ENCODE results near the gene CA10. TPM values are rescaled to one million over a fixed set of nuclear protein-coding genes. Genes with fewer than 3 reads are reported as not detected.

CA10 gene
- total and polyA plus RNA-seq, 2 donors (not counting 1 experiment from before 2014, with no cell fraction given) = not detected

GRCh38 chr17:51830451-51830850 lies 328.1 kb downstream of the CA10 start:
- Histone ChIP-seq H3K36me3 (ENCODE audit: control insufficient read depth, insufficient read depth, low read length) (no peaks in the 10 kb centered on the region), H3K4me3 (replicated peaks in 1 of 4; ENCODE audit: control extremely low read depth in 1 of 4, insufficient read depth in 1 of 4, low read depth in 3 of 4, low read length in 4 of 4) (no peak overlapping the region), H3K9me3 (ENCODE audit: control insufficient read depth, insufficient read depth, low read depth, low read length) (no peaks in the 10 kb centered on the region), H3K9ac (ENCODE audit: insufficient read depth, low read length) (no peak overlapping the region), H4K20me1 (ENCODE audit: control insufficient read depth, extremely low read depth, insufficient read depth, low read length) (no peaks in the 10 kb centered on the region), H3K4me2 (ENCODE audit: extremely low read depth, insufficient read depth, low read length) (no peak overlapping the region), H3K27ac (ENCODE audit: insufficient read depth, low read length) (no peak overlapping the region), H3K27me3 (ENCODE audit: control insufficient read depth, insufficient read depth, low read length) (no peaks in the 10 kb centered on the region), H3K4me1 (ENCODE audit: control insufficient read depth, extremely low read depth, insufficient read depth, low read length) (no peaks in the 10 kb centered on the region), H2AFZ (ENCODE audit: low read length) (no peak overlapping the region), H3K79me2 (ENCODE audit: control insufficient read depth, insufficient read depth, low read length) (no peaks in the 10 kb centered on the region)
- TF ChIP-seq EZH2 (IDR thresholded peaks at IDR 0.05; ENCODE audit: low read length, missing control alignments) (no peak), CTCF (conservative IDR thresholded peaks at IDR 0.05 in 1 of 2, IDR thresholded peaks at IDR 0.05 in 1 of 2; ENCODE audit: low read depth in 1 of 2, low read length in 2 of 2) (no peak)
- DNase-seq (ENCODE audit: low read depth in 2 of 2) = no peak

GRCh38 chr17:51828901-51829300 lies 329.6 kb downstream of the CA10 start:
- H3K27ac ChIP-seq (ENCODE audit: insufficient read depth, low read length) = no peak overlapping the region
- no peak overlapping the region for H3K4me2 ChIP-seq (ENCODE audit: extremely low read depth, insufficient read depth, low read length)

GRCh38 chr17:51827140-51827539 lies 331.4 kb downstream of the CA10 start:
- H3K4me2 ChIP-seq (ENCODE audit: extremely low read depth, insufficient read depth, low read length) = no peak overlapping the region
- no peak overlapping the region for H3K4me3 ChIP-seq (replicated peaks in 1 of 4; ENCODE audit: control extremely low read depth in 1 of 4, insufficient read depth in 1 of 4, low read depth in 3 of 4, low read length in 4 of 4)
- H2AFZ ChIP-seq (ENCODE audit: low read length) = no peak overlapping the region
- H3K9ac ChIP-seq (ENCODE audit: insufficient read depth, low read length) = no peak overlapping the region
- H3K9me3 ChIP-seq (ENCODE audit: control insufficient read depth, insufficient read depth, low read depth, low read length) = no peaks in the 10 kb centered on the region
- no peak for DNase-seq (ENCODE audit: low read depth in 2 of 2)
- H3K4me1 ChIP-seq (ENCODE audit: control insufficient read depth, extremely low read depth, insufficient read depth, low read length) = no peaks in the 10 kb centered on the region
- TF ChIP-seq CTCF (conservative IDR thresholded peaks at IDR 0.05 in 1 of 2, IDR thresholded peaks at IDR 0.05 in 1 of 2; ENCODE audit: low read depth in 1 of 2, low read length in 2 of 2) (no peak), EZH2 (IDR thresholded peaks at IDR 0.05; ENCODE audit: low read length, missing control alignments) (no peak)
- H3K36me3 ChIP-seq (ENCODE audit: control insufficient read depth, insufficient read depth, low read length) = no peaks in the 10 kb centered on the region
- no peaks in the 10 kb centered on the region for H4K20me1 ChIP-seq (ENCODE audit: control insufficient read depth, extremely low read depth, insufficient read depth, low read length)
- no peak overlapping the region for H3K27ac ChIP-seq (ENCODE audit: insufficient read depth, low read length)
- no peaks in the 10 kb centered on the region for H3K79me2 ChIP-seq (ENCODE audit: control insufficient read depth, insufficient read depth, low read length)
- no peaks in the 10 kb centered on the region for H3K27me3 ChIP-seq (ENCODE audit: control insufficient read depth, insufficient read depth, low read length)

More at GRCh38 chr17:51828901-51829300, 329.6 kb downstream of the CA10 start:
- H3K4me1 ChIP-seq (ENCODE audit: control insufficient read depth, extremely low read depth, insufficient read depth, low read length) = no peaks in the 10 kb centered on the region
- no peak overlapping the region for H3K4me3 ChIP-seq (replicated peaks in 1 of 4; ENCODE audit: control extremely low read depth in 1 of 4, insufficient read depth in 1 of 4, low read depth in 3 of 4, low read length in 4 of 4)
- no peaks in the 10 kb centered on the region for H3K9me3 ChIP-seq (ENCODE audit: control insufficient read depth, insufficient read depth, low read depth, low read length)
- no peak for DNase-seq (ENCODE audit: low read depth in 2 of 2)
- H4K20me1 ChIP-seq (ENCODE audit: control insufficient read depth, extremely low read depth, insufficient read depth, low read length) = no peaks in the 10 kb centered on the region
- TF ChIP-seq EZH2 (IDR thresholded peaks at IDR 0.05; ENCODE audit: low read length, missing control alignments) = no peak
- no peak for TF ChIP-seq CTCF (conservative IDR thresholded peaks at IDR 0.05 in 1 of 2, IDR thresholded peaks at IDR 0.05 in 1 of 2; ENCODE audit: low read depth in 1 of 2, low read length in 2 of 2)
- H3K79me2 ChIP-seq (ENCODE audit: control insufficient read depth, insufficient read depth, low read length) = no peaks in the 10 kb centered on the region
- H3K9ac ChIP-seq (ENCODE audit: insufficient read depth, low read length) = no peak overlapping the region
- H2AFZ ChIP-seq (ENCODE audit: low read length) = no peak overlapping the region
- no peaks in the 10 kb centered on the region for H3K27me3 ChIP-seq (ENCODE audit: control insufficient read depth, insufficient read depth, low read length)
- no peaks in the 10 kb centered on the region for H3K36me3 ChIP-seq (ENCODE audit: control insufficient read depth, insufficient read depth, low read length)
